Gastrocnemius medialis (tissue), 4 donors: ENCODE data around the gene IQCH. TPM values are rescaled to one million over a fixed set of nuclear protein-coding genes. Genes with fewer than 3 reads are reported as not detected.

Experiments used
- ATAC-seq, 2 donors: fragments of 150-250 bp; one replicate each; pipeline ENCODE4 v1.9.1; 2016
- DNase-seq, 2 donors: peaks; one replicate each; pipeline ENCODE4 v3.0.0-alpha.2; 2019
- H3K27ac ChIP-seq, 4 donors: fragments of 200-600 bp; sonication (generic); 1 replicate in 1 of 4; 2 replicates in 3 of 4; pipeline ENCODE4 v1.5.1; 2016 to 2018; ENCODE audit warnings: mild to moderate bottlenecking in 2 of 4, moderate library complexity in 1 of 4
- H3K27me3 ChIP-seq, 3 donors: fragments of 200-600 bp; sonication (generic) in 2 of 3; 1 replicate in 1 of 3; 2 replicates in 2 of 3; pipeline versions ENCODE4 v1.5.1 to v1.6.0; 2016 to 2019; ENCODE audit warnings: mild to moderate bottlenecking in 1 of 3, moderate library complexity in 1 of 3
- H3K36me3 ChIP-seq, 2 donors: fragments of 200-600 bp; sonication (generic) in 1 of 2; one replicate each; pipeline ENCODE4 v1.5.1; 2017 to 2018
- H3K4me1 ChIP-seq, 2 donors: fragments of 200-600 bp; sonication (generic) in 1 of 2; one replicate each; pipeline ENCODE4 v1.5.1; 2016 to 2017; ENCODE audit warnings: mild to moderate bottlenecking in 2 of 2
- H3K4me3 ChIP-seq, 4 donors: fragments of 200-600 bp; sonication (generic) in 3 of 4; 1 replicate in 1 of 4; 2 replicates in 3 of 4; pipeline ENCODE4 v1.5.1; 2016 to 2019; ENCODE audit warnings: mild to moderate bottlenecking in 2 of 4
- H3K9me3 ChIP-seq, 3 donors: fragments of 200-600 bp; sonication (generic) in 2 of 3; 1 replicate in 1 of 3; 2 replicates in 2 of 3; pipeline ENCODE4 v1.5.1; 2016 to 2019
- CTCF ChIP-seq, 5 experiments: fragments of 450-650 bp in 3 of 5; fragments of 200-600 bp in 2 of 5; sonication (generic) in 2 of 5; IDR thresholded peaks in 4 of 5; conservative IDR thresholded peaks in 1 of 5; 1 replicate in 4 of 5; 2 replicates in 1 of 5; pipeline ENCODE4 v1.5.1; 2016 to 2019; ENCODE audit warnings: antibody characterized with exemption in 5 of 5, mild to moderate bottlenecking in 3 of 5, moderate library complexity in 3 of 5
- POLR2A ChIP-seq, 2 donors: fragments of 450-650 bp; IDR thresholded peaks; one replicate each; pipeline ENCODE4 v1.6.1; 2017; ENCODE audit warnings: antibody characterized with exemption in 2 of 2, mild to moderate bottlenecking in 2 of 2, moderate library complexity in 2 of 2
- in situ Hi-C, 4 donors: fragments of 200-750 bp; cut with MboI; loops; one replicate each; pipeline versions ENCODE4 v1.15.0 to v1.8.0; 2017; ENCODE audit warnings: low sequenced_read_pairs in 4 of 4
- intact Hi-C: fragments of 100-400 bp; cut with DNase I; formaldehyde crosslinking; loops from one replicate; pipeline ENCODE4 v1.15.1; 2023; ENCODE audit warnings: low total_unique reads
- total RNA-seq, 4 donors: library from RNA; depleted of rRNA; stranded (reverse); fragments of >200 nt; gene quantifications; one replicate each; pipeline versions ENCODE4 v1.1.0 to v1.2.3, GENCODE V29; 2016

Gene IQCH
- total RNA-seq, 4 donors from 2014 or later, result 0.07 to 0.65 (median 0.32) TPM

DNA sequence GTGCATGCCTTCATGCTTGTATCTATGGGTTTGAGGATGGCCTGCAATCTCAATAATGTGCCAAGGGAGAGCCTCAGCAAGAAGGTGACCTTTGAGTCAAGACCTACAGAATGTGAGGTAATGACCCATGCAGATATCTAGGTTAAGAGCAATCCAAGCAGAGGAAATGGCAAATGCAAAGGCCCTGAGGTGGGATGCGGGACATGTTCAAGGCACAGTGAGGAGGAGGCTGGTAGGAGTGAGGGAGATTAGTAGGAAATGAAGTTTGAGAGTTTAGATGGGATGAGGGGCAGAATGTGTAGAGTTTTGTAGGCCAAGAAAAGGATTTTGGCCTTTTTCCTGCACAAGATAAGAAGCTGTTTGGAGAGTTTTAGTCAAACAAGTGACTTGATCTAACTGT lies 283.2 kb downstream of the IQCH start:
- no peaks in the 10 kb centered on the region for H3K27me3 ChIP-seq
- H3K9me3 ChIP-seq, result no peaks in the 10 kb centered on the region
- ATAC-seq, result no peak
- H3K27ac ChIP-seq, result no peak overlapping the region
- DNase-seq, result no peak
- TF ChIP-seq POLR2A (IDR thresholded peaks at IDR 0.05) (no peak), CTCF (IDR thresholded peaks at IDR 0.05 in 4 of 5, conservative IDR thresholded peaks at IDR 0.05 in 1 of 5) (no peak)
- in situ Hi-C loops (loop anchor here in 1 of 4 donors (25.0 kb wide), 1 partner anchor 300 kb away; the partner anchor contains the start of genes RNU6-1 and SKOR1), intact Hi-C loops (no loop called here)
- H3K4me3 ChIP-seq, result no peak overlapping the region
- H3K36me3 ChIP-seq, result no peaks in the 10 kb centered on the region
- peaks cover 0 to 6% of the 10 kb centered on the region in 2 donors for H3K4me1 ChIP-seq

DNA sequence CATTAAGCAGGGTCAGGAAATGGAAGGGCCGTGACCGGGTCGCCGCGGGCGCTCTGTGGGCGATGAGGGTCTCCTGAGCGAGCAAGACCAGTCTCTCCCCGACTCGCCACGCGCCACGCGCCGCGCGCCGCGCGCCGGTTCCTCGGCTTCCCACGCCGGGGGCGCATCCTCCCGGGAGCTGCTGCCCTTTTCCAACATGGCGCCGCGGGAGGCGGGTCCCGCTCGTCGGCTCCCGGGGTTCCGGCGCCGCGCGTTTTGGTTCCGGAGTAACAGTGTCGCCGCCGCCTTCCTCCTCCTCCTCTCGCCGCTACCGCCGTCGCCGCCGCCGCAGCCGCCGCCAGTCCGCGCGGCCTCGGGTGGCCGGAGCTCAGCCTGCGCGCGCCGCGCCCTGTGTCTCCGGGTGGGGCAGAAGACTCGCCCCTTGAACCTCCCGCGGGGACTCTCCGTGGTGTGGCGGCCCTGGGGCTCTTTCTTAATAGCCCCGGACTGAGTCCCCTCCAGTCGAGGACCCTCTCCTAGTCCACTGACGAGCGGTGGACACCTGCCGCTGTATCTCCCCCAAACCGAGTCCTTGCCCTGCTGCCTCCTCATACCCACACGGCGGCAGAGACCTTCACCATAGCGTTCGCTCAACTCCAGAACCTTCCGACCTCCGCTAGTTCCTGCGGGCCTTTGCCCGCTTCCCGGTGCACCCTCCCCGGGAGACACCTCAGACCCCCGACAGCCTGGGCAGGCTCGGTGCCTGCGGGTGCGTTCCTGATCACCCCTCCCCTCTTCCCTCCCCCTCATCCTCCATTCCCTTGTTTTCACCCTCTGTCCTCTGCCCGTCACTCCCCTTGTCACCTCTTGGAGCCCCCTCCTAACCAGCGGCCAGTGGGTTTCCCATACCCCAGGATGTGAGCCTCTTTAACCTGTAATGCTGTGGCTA lies 288.1 kb downstream of the IQCH start, which contains the start of gene MAP2K5:
Gene MAP2K5, plus strand, starts transcription at position 284 of the 928 bp plus-strand sequence. Its CDS starts 633 bp downstream, at position 917.
- intact Hi-C loops, result loop anchor here (2.0 to 10.0 kb wide), 3 partner anchors 22 to 295 kb away; partner anchors contain the start of genes AAGAB, C15orf61 and IQCH
- peak; percentile 74 to 79 for DNase-seq

GRCh38 chr15:67543348-67543718 lies 288.7 kb downstream of the IQCH start:
- intact Hi-C loops, result loop anchor here (2.0 to 10.0 kb wide), 3 partner anchors 23 to 294 kb away; partner anchors contain the start of genes AAGAB, C15orf61 and IQCH
- peak overlapping the region; percentile 86 to 93 (median 88) for H3K27ac ChIP-seq
- peaks cover 0 to 8% of the 10 kb centered on the region in 2 donors for H3K36me3 ChIP-seq
- peaks cover 16 to 21% of the 10 kb centered on the region in 2 donors for H3K4me1 ChIP-seq
- in situ Hi-C loops, result loop anchor here in 1 of 4 donors (25.0 kb wide), 1 partner anchor 294 kb away; the partner anchor contains the start of genes RNU6-1 and SKOR1
- peak; percentile 42 to 53 for ATAC-seq
- H3K27me3 ChIP-seq, result no peaks in the 10 kb centered on the region
- H3K9me3 ChIP-seq, result no peaks in the 10 kb centered on the region
- DNase-seq, result peak in 1 of 2 donors; percentile 46
- H3K4me3 ChIP-seq, result peak overlapping the region; percentile 66 to 90 (median 78)
- TF ChIP-seq CTCF (IDR thresholded peaks at IDR 0.05 in 4 of 5, conservative IDR thresholded peaks at IDR 0.05 in 1 of 5) (no peak), POLR2A (IDR thresholded peaks at IDR 0.05) (no peak)

More for the DNA sequence above, 288.1 kb downstream of the IQCH start, which contains the start of gene MAP2K5:
- Histone ChIP-seq H3K27me3 (no peaks in the 10 kb centered on the region), H3K36me3 (peaks cover 0 to 8% of the 10 kb centered on the region in 2 donors), H3K4me3 (peak within 1 kb of the TSS; percentile 66 to 90 (median 78)), H3K27ac (peak within 1 kb of the TSS; percentile 86 to 93 (median 88)), H3K4me1 (peaks cover 10 to 19% of the 10 kb centered on the region in 2 donors), H3K9me3 (no peaks in the 10 kb centered on the region)
- in situ Hi-C loops, result loop anchor here in 1 of 4 donors (25.0 kb wide), 1 partner anchor 295 kb away; the partner anchor contains the start of genes RNU6-1 and SKOR1
- ATAC-seq, result peak; percentile 86 to 89
- TF ChIP-seq POLR2A (IDR thresholded peaks at IDR 0.05) (peak; percentile 78 to 79), CTCF (IDR thresholded peaks at IDR 0.05 in 4 of 5, conservative IDR thresholded peaks at IDR 0.05 in 1 of 5) (no peak)

DNA sequence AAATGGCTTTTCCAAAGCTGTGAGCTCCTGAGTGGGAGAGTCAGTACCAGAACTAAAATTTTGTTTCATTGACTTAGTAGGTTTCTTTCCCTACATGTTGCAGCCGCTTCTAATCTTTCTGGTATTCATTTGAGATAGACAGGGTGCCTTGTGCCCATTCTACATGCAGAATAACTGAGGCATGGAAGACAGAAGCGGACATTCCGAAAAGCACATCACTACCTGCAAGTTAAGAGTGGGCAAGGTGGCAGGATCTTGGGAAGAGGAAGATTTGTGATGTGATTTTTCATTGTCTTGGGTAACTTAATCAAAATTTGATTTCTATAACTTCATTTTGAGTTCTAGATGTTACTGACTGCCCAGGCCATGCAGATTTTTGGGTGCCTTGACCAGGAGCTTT lies 289.9 kb downstream of the IQCH start:
- no peak for ATAC-seq
- H3K27ac ChIP-seq, result no peak overlapping the region
- H3K27me3 ChIP-seq, result no peaks in the 10 kb centered on the region
- peaks cover 28% of the 10 kb centered on the region in 2 donors for H3K4me1 ChIP-seq
- no peak for DNase-seq
- H3K4me3 ChIP-seq, result no peak overlapping the region
- H3K9me3 ChIP-seq, result no peaks in the 10 kb centered on the region
- in situ Hi-C loops (loop anchor here in 1 of 4 donors (25.0 kb wide), 1 partner anchor 293 kb away; the partner anchor contains the start of genes RNU6-1 and SKOR1), intact Hi-C loops (loop anchor here (5.0 to 10.0 kb wide), 2 partner anchors 290 to 293 kb away; partner anchors contain the start of genes AAGAB and IQCH)
- TF ChIP-seq CTCF (IDR thresholded peaks at IDR 0.05 in 4 of 5, conservative IDR thresholded peaks at IDR 0.05 in 1 of 5), result no peak
- TF ChIP-seq POLR2A (IDR thresholded peaks at IDR 0.05), result no peak
- peaks cover 0 to 8% of the 10 kb centered on the region in 2 donors for H3K36me3 ChIP-seq
